IMR-90 (cell line): Measurements from ENCODE around the gene ZSWIM8.

Experiments
- BHLHE40 ChIP-seq: fragments of 150-350 bp; IDR thresholded peaks from 2 replicates; pipeline ENCODE4 v1.6.1; 2016; ENCODE audit warnings: mild to moderate bottlenecking, low read depth, low read length
- CTCF ChIP-seq: conservative IDR thresholded peaks from 2 replicates; pipeline ENCODE4 v1.5.1; 2012; ENCODE audit warnings: mild to moderate bottlenecking, low read depth, low read length, improper control_type of control experiment
- MAFK ChIP-seq: IDR thresholded peaks from 2 replicates; pipeline ENCODE4 v1.6.1; 2012; ENCODE audit warnings: low read depth, low read length, improper control_type of control experiment
- MAZ ChIP-seq: IDR thresholded peaks from 2 replicates; pipeline ENCODE4 v1.6.1; 2012; ENCODE audit warnings: low read depth, mild to moderate bottlenecking, low read length, improper control_type of control experiment, moderate library complexity, borderline replicate concordance
- POLR2A ChIP-seq: IDR thresholded peaks from 2 replicates; pipeline ENCODE4 v1.6.1; 2012; ENCODE audit warnings: mild to moderate bottlenecking, low read depth, low read length
- RFX5 ChIP-seq: IDR thresholded peaks from 2 replicates; pipeline ENCODE4 v1.8.0; 2012; ENCODE audit warnings: low read depth, mild to moderate bottlenecking, low read length, moderate library complexity

- TF ChIP-seq CTCF (no peak), BHLHE40 (no peak), MAFK (no peak), POLR2A (no peak), MAZ (no peak), RFX5 (no peak)
Observed at GRCh38 chr10:73790886-73791625, 5.7 kb downstream of the ZSWIM8 start.
